GM18517 (cell line): ENCODE measurements around the gene CABP1.

Experiments
- ATAC-seq: cut with Tn5 transposase; IDR thresholded peaks from one replicate; pipeline ENCODE4 v1.9.1; 2021; ENCODE audit warnings: mild to moderate bottlenecking, moderate library complexity; ENCODE audit not compliant: unreplicated experiment

CABP1 gene

DNA sequence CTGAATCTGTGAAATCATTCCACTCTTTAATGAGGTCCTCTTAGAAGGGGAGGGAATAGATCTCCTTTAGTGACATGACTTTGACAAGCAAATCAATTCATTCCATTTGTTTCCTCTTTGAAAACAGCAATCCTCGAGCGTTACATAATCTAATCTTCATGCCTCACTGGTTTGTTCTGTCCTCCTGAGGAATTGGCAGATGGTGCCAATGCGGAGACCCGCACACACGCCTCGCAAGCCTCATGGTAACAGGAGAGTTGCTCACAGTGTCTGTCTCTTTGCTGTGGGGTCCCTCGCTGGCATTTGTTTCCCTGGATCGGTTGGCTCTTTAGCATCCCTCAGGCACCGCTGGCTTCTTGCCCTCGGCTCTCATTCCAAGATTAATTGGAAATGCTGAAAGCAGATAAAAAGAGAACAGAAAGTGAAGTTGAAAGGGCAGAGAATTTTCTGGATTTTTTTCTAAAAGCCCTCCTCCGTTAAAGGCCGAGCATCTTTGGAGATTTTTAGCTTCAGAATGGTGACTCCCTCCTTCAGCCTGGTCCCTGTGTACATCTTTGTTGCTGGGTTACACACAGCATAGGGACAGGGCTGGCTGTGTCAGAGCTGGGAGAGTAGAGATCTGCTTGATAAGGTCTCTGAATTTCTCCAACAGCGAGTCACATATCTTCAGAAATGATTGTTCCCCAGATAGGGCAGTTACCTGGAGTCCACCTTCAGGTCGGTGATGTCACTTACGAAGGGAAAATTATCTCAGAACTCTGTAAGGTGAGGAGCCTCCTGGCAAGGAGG, 10.1 kb upstream of the CABP1 start:
- no peak for ATAC-seq

DNA sequence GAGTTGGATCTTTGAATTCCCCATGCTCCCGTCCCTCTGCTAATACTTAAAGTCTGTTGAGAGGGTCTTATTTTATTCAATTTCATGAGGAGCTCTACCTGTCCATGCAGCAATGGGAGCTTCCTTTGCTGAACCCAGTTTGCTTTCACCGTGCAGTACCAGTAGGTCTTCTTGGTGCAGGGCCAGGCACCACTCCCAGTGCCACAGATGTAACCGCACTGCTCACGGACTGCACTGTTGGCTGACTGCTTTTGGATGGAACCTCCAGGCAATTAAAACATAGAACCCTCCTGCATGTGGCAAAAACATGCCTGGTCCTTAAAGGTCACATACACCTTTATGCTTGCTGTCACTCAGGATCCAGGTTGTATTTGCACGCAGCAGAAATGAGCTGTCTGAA, 9.3 kb upstream of the CABP1 start:
- no peak for ATAC-seq

DNA sequence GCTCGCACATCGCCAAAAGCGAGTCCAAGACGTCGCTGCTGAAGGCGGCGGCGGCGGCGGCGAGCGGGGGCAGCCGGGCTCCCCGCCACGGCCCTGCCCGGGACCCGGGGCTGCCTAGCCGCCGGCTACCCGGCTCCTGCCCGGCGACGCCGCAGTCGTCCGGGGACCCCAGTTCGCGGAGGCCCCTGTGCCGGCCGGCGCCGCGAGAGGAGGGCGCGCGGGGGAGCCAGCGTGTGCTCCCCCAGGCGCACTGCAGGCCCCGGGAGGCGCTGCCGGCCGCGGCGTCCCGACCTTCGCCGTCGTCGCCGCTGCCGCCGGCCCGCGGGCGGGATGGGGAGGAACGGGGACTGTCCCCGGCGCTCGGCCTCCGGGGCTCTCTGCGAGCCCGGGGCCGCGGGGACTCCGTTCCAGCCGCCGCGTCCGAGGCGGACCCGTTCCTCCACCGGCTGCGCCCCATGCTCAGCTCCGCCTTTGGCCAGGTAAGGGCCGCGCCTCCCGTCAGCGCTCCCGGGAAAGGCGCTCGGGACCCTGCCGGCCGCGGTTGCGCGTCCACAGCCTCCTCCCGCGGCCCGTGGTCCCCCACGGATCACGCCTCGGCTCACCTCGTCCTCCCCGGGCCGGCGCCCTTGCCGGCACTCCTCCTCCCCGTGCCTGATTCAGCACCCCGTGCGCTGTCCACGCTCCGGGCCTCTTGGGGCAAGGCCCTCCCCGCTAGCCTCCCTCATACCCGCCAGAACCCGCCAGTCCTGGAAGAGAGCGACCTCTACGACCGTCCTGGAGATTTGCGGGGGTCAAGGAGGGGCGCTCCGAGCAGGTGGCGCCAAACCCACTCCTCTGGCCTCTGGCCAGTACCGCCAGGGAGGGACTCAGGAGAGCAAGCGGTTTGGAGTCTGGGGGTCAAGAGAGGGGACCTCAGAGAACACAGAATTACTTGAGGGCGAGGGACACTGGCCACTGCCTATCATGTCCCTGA, 721 bp downstream of the CABP1 start:
- peak; percentile 36 for ATAC-seq

DNA sequence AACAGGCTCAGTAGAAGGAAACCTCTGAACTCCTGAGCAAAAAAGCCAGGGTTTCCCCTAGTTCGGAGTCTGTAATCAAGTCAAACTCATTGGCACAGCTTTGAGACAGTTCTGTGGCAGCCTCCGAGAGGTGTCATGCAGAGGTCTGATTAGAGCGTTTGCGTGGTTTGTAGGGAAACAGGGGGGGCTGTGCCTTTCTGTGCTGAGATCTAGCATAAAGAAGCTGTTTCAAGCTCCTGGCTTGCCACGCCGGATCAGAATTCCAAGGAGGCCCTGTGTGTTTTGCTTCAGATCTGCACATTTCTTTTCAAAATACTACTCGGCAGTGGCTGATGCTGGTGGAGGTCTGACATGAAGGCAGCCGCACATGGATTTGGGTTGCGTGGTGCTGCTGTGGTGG, 1.7 kb downstream of the CABP1 start:
- ATAC-seq = no peak

DNA sequence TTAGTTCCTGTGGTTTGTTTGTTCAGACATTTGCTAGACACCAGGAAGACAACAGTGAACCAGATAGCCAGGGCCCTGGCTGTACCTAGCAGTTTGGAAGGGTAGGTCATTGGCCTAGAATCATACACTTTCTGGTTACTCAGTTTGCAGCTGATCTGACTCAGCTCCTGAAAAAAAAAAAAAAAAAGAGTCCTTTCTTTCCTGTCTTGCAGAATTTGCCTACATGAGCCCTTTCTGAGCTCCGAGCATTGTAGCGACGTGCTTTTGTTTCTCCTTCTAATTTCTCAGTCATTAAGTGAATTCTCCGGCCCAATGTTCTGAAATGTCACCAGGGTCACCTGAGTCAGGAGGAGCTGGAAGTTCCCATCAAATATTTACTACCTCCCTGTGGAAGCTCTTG, 2.4 kb downstream of the CABP1 start:
- no peak for ATAC-seq

DNA sequence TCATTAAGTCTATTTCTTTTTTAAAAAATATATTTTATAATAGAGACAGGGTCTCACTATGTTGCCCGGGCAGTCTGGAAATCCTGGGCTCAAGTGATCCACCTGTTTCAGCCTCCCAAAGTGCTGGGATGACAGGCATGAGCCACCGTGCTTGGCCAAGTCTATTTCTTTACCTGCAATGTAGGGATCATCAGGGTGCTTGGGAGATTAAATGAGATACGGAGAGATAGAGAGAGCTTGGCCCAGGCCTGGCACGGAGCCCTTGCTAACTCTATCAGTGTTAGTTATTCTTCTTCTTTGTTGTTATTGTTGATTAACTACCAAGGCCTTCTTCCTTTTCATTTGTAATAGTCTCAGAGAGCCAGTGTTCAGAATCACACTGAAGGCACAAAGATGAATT, 3.1 kb downstream of the CABP1 start:
- no peak for ATAC-seq

DNA sequence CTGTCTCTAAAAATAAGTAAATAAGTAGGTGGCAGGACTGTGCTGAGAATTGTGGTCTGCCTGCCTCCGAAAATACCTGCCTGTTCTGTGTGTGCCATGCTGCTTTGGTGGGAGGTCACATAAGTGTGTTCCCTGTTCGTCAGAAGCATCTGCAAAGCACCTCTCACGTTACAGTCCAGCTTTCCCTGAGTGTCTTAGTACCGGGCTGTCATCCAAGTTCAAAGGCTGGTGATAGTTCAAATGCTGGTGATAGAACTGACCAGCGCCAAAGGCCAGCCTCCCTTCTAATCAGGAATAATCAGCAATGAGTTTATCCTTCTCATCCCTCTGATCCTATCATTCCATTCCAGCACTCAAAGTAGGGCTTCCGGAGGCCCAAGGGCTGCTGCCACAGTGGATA, 5.6 kb downstream of the CABP1 start:
- ATAC-seq = no peak

DNA sequence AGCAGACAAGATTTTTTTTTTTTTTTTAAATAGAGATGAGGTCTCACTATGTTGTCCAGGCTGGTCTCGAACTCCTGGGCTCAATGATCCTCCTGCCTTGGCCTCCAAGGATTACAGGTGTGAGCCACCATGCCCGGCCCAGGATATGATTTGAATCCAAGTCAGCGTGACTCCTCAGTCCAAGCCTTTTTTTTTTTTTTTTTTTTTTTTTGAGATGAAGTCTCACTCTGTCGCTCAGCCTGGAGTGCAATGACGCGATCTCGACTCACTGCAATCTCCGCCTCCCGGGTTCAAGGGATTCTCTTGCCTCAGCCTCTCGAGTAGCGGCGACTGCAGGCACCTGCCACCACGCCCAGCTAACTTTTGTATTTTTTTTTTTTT, 6.9 kb downstream of the CABP1 start:
- ATAC-seq = no peak

DNA sequence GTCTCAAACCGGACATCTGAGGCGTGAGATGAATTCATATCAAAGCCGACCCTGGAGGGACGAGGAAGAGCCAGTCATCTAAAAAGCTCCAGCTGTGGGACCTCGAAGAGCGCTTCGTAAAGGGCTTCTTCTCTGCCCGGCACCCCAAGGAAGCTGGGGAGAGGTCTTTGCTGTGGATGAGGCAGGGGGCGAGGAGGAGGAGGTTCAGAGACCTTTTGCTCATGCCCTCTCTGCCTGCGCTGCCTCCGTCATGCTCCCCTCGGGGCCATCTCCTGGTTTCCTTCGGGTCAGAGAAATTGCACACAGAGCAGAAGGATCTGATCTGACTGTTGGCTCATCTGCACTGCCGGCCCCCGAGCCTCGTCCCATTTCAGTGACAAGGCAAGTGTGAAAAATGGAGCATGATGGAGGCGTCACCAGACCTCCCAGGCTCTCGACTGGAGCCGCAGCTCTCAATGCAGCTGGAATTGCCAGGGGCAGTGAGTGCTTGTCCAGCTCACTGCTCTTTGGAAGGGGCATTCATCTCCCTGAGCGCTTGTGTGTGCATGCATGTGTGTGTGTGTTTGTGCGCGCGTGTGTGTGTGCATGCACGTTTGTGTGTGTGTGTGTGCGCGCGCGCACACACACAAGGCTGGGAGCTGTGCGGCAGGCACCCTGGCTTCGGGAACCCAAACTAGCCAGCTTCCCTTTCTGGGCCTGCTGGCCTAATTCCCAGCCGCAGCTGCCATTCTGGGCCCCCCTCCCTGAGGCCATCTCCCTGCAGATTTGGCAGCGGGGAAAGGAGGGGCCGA, 9.2 kb downstream of the CABP1 start:
- ATAC-seq = no peak

DNA sequence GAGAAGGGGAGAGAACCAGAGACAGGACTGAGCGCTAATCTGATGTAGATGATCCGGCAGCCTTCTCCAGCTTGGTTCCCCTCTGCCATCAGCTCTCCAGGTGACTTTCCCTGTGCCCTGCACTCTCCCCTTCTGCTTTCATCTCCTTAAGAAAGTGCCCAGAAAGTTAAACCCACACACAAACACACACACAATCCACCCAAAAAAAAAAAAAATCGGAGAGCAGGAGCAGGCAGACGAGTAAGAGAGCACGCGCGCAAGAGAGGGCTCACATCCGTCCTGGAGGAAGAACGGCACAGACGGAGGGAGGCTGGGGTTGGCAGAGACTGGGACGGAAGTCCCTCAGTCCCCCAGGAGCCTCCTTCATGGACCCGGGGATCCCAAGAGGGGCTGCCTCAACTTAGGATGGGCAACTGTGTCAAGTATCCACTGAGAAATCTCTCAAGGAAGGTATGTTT, 9.8 kb downstream of the CABP1 start:
- no peak for ATAC-seq

DNA sequence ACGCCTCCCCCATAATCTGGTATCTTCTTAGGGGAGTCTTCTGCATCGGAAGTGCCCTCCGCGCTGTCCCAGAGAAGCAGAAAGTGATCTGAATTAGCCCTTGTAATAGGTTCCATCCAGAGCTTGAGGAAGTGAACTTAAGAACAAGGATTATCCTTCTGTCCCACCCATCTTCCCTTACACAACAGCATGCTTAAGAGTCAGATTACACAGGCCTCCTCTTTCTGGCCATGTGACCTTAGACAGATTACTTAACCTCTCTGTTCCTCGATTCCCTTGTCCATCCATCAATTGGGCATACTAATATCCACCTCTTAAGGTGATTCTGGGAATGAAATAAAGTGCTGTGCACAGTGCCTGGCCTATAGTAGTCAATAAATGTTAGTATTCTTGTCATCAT, 11.4 kb downstream of the CABP1 start:
- no peak for ATAC-seq

DNA sequence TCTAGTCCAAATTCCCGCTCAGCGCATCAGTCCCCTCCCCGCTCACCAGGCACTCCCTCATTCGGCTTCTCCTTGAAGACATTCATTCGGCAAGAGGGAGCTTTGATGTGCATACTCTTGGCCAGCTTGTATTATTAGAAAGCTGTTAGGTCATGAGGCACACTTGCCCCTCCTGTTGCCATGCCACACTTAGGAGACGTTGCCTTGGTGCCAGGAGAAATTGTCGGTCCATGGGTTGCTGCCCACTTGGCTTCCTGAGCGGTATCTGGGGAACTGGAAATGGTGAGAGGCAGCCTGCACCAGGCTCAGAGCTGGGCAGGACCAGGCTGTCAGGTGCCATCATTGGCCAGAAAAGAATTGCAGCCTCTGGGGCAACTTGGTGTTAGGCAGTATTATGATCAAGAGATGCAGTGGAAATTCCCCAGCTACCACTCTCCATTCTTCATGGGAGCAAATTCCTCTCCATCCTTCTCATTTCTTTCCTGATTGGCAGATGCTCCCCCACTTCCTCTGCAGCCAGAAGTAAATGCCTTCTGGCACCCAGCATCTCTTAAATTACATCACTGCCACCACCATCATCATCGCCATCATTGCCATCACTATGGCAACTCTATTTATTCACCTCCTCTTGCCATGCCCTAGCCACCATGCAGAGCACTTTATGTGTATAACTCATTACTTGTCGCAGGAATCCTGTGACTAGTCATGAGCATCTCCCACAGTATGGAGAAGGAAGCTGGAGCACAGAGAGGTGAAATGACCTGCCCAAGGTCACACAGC, 12.4 kb downstream of the CABP1 start:
- ATAC-seq = no peak

DNA sequence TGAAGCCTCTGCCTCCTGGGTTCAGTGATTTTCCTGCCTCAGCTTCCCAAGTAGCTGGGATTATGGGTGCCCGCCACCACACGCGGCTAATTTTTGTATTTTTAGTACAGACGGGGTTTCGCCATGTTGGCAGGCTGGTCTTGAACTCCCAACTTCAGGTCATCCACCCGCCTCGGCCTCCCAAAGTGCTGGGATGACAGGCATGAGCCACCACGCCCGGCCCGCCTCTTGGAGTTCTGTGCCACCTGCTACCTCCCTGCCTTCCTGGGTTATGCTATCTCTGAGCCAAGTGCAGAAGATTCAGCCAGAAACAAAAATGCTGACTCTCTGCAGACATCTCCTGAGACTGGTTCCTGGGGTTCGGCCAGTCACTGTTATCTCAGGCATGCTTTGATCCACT, 13.2 kb downstream of the CABP1 start:
- ATAC-seq = no peak

DNA sequence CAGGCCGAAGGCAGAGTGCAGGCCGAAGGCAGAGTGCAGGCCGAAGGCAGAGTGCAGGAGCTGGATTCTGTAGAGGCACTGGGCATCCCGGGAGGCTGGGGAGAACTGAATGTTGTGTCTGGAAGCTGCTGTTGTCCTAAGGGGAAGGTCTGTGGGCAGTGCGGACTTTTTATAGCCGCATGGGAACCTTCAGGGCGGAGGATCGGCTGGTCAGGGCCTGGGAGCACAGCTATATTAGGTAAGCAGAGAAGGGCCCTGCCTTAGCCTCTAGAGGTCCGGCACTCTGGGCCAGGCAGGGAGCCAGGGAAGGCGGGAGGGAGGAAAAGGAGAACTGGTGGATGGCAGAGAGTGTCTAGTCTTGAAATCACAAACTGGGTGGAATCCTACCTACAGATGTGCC, 14.2 kb downstream of the CABP1 start:
- ATAC-seq = no peak

DNA sequence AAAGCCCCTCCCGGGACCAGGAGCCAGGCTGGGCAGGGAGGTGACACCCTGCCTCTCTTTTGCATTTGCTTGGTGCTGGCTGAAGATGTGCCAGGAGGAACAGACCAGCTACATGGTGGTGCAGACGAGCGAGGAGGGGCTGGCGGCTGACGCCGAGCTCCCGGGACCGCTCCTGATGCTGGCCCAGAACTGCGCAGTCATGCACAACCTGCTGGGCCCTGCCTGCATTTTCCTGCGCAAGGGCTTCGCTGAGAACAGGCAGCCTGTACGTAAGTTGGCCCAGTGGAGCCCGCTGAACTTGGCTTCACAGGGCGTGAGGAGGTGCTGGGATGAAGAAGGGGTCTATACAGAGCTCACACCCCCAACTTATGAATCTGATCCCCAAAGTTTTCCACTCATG, 15.6 kb downstream of the CABP1 start:
- ATAC-seq = no peak

DNA sequence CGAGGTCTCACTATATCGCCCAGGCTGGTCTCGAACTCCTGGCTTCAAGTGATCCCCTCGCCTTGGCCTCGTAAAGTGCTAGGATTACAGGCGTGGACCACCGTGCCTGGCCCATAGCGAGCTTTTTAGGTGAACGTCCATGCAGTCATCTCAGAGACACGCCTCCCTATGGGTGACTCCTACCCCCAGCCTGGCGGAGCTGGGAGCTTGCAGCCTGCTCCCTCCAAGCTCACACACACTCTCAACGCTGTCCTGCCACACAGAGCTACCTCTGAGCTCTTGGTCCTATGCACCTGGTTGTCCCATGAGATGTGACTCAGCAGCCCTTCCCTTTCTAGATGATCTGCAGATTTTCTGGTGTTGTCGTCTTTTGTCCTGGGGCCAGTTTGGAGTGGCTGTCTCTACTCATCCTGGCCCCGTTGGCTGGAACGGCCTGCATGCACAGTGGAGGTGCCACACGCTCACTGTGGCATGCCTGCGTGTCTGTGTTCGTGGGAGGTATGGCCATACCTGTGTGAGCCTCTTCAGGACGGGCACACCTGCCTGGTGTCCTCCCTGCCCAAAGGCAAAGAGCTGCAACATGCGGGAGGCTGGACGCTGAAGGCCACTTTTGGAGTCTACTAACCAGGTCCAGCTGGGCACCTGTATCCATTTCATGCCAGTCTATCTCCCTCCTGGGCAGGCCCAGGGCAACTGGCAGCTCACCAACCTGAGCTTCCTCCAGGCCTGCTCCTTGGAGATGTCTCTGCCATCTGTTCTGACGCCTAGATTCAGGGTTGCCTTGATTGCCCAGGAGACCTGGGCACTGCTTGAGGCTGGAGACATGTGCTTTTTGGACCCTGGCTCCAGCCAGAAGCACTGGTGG, 18.1 kb downstream of the CABP1 start:
- no peak for ATAC-seq

DNA sequence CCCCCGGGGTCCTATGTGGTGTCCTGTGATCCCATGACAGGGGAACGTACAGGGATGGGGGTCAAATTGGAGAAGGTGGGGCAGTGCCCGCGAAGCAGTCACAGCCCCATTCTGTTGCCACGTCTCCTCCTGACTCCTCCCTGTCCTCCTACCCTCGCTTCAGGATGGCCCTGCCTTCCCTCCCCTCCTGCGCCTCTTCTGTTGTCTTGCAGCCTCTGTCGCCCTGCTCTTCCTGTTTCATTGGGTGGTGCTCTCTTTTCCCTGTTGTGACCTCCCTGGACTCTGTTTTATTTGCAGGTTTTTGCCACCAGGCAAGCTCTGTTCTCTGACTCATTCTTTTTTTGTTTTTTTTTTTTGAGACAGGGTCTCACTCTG, 18.7 kb downstream of the CABP1 start:
- no peak for ATAC-seq

DNA sequence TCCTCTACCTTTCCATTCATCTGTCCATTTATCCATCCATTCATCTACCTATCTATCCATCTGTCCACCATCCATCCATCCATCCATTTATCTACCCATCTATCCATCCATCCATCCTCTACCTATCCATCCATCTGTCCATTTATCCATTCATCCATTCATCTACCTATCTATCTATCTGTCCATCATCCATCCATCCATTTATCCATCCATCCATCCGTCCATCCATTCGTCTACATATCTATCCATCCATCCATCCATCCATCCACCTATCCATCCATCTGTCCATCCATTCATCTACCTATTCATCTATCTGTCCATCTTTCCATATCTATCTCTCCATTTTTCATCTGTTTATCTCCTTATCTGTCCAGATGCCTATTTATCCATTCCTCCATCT, 21.0 kb downstream of the CABP1 start:
- ATAC-seq = no peak

DNA sequence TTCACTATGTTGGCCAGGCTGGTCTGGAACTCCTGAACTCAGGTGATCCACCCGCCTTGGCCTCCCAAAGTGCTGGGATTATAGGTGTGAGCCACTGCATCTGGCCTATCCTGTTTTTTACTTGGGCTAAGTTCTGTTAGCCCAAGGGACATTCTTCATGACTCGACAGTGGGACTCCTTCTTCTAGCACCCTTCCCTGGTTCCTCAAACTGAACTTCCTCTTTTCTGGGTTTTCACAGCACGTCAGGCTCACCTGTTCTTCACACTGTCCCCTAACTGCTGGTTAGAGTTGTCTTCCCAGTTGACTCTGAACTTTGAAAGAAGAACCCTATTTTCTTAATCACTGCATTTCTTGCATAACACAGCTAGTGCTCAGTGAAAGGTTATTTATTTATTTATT, 22.5 kb downstream of the CABP1 start:
- ATAC-seq = no peak

DNA sequence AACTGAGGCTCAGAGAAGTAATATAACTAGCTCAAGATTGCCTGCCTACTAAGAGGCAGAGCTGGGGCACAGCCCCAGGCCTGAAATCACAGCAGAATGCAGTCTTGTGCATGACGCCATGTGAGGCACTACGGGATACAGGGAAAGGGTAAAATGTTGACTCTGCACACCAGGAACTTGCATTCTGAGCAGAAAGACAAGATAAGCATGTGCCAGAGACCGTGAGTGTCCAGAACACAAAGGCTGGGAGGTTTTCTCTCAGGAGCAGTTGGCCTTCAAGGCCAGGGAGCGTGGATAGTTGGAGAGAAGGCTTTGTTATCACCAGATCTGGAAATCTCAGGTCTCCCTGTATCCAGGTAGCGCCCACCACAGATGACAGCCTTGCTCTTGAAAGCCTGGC, 23.3 kb downstream of the CABP1 start:
- ATAC-seq = no peak
